Neural progenitor cell (in vitro differentiated cells): ENCODE results near the gene NUMB.

Experiments
- EZH2 ChIP-seq: fragments of 200-600 bp; sonication (generic); IDR thresholded peaks from 2 replicates; pipeline ENCODE4 v1.6.1; 2017; ENCODE audit warnings: antibody characterized with exemption, mild to moderate bottlenecking, moderate library complexity
- EZH2phosphoT487 ChIP-seq: fragments of 200-600 bp; sonication (generic); IDR thresholded peaks from 2 replicates; pipeline ENCODE4 v1.6.1; 2017; ENCODE audit warnings: antibody characterized with exemption
- TF ChIP-seq, protein P1 (sequence below): fragments of 200-600 bp; sonication (generic); IDR thresholded peaks from 2 replicates; pipeline ENCODE4 v1.5.1; 2017; ENCODE audit warnings: antibody characterized with exemption, mild to moderate bottlenecking

DNA sequence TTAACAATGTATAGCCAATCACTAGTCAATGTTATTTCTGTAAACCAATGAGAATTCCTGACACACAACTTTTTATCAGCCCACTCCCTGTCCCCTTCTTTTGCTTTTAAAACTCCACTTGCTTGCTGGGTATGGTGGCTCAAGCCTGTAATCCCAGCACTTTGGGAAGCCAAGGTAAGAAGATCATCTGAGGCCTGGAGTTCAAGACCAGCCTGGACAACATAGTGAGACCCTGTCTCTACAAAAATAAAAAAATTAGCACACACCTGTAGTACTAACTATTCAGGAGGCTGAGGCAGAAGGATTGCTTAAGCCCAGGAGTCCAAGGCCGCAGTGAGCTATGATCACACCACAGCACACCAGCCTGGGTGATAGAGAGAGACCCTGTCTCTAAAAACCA is 133.3 kb downstream of the NUMB start:
- TF ChIP-seq, protein P1, sequence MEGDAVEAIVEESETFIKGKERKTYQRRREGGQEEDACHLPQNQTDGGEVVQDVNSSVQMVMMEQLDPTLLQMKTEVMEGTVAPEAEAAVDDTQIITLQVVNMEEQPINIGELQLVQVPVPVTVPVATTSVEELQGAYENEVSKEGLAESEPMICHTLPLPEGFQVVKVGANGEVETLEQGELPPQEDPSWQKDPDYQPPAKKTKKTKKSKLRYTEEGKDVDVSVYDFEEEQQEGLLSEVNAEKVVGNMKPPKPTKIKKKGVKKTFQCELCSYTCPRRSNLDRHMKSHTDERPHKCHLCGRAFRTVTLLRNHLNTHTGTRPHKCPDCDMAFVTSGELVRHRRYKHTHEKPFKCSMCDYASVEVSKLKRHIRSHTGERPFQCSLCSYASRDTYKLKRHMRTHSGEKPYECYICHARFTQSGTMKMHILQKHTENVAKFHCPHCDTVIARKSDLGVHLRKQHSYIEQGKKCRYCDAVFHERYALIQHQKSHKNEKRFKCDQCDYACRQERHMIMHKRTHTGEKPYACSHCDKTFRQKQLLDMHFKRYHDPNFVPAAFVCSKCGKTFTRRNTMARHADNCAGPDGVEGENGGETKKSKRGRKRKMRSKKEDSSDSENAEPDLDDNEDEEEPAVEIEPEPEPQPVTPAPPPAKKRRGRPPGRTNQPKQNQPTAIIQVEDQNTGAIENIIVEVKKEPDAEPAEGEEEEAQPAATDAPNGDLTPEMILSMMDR: no peak
- TF ChIP-seq EZH2 (no peak), EZH2phosphoT487 (no peak)
